22Rv1 (cell line): Measurements from ENCODE around the gene CYTH1.

Experiments
- CTCF ChIP-seq: fragments of 450-650 bp; IDR thresholded peaks from 2 replicates; pipeline ENCODE4 v1.5.1; 2017; ENCODE audit warnings: mild to moderate bottlenecking
- ZFX ChIP-seq: fragments of 450-650 bp; IDR thresholded peaks from 2 replicates; pipeline ENCODE4 v1.6.1; 2017; ENCODE audit warnings: antibody characterized with exemption, borderline replicate concordance

GRCh38 chr17:78668847-78669246, 113.2 kb downstream of the CYTH1 start:
- TF ChIP-seq CTCF: no peak
- no peak for TF ChIP-seq ZFX
